NK-92 treated with Interleukin-12 subunit alpha and Interleukin-12 subunit beta, amount 100 ng/mL, for 24 hours (cell line): ENCODE measurements around the gene LRP1B.
"Not testable (repeated sequence)": the region's sequence is repeated elsewhere in the genome, so short reads cannot be mapped to it uniquely, and the experiment has no call there.

Experiments used
- DNase-seq: peaks from one replicate; lab custom pipeline; 2025; lab: John Stamatoyannopoulos, UW

LRP1B gene

DNA sequence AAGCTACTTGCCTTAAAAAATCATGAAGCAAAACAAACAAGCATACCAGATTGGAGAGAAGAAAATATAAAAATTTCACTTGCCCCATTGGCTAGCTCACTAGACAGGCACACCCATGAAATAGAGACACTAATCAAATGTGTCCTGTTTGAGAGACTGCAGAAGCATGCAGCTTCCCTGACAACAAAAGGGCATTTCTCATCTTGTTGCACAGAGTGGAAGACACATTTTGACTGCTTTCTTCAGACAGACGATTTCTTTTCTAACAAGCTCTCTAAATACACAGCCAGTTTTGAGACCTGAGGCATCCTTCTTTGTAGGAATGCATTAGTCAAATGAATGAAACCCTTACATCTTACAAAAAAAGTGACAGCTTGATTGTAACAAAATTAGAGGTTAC lies 1792.0 kb downstream of the LRP1B start:
- no peak for DNase-seq

DNA sequence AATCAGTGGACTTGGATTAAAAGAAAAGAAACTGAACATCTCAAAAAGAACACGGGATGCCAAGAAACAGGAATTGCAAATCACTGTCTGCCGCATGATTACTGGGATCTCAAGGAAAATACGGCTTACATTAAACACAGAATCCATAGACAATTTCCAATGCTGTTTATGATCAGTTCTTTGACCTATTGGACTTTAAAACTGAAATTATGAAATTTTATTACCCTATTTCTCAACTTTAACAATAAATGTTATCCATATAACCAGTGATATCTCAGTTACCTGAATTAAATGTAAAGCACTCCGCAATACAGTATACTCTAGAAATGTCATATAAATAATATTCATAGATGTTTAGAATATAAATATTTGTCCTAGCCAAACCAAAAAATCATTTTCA lies 1793.8 kb downstream of the LRP1B start:
- no peak for DNase-seq

DNA sequence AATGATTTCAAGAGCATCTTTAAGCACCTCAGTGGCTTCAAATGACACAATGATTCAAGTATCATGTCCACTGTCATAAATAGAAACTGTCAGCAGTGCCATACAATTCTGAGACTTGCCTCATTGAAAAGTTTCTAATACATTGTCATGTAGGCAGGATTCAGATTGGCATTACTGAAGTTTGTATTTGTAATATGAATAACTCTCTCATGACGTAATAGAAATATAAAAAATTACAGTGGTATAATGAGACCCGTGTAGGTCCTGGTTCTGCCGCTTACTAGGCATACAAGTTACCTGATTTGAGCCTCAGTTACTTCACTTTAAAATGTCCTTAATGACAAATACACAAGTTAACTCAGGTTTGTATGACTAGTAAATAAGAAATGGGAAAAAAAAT lies 1814.5 kb downstream of the LRP1B start:
- DNase-seq = no peak

DNA sequence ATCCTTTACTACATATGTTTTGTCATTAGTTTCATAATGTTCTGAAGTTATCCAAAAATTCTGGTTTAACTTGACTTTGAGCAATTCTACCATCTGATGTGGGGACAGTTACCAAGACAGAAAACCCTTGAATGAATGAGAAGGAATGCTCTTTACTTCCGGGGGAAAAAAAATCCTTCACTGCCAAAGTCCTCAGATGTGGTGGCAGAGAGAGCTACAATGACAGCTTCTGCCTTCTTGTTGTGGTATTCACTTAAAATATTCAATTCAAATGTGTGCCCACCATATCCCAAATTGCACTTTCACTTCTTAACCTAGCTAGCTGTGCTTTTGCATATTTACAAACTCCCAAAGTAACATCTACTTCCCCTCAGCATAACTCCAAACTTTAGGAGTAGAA lies 1818.9 kb downstream of the LRP1B start:
- no peak for DNase-seq

DNA sequence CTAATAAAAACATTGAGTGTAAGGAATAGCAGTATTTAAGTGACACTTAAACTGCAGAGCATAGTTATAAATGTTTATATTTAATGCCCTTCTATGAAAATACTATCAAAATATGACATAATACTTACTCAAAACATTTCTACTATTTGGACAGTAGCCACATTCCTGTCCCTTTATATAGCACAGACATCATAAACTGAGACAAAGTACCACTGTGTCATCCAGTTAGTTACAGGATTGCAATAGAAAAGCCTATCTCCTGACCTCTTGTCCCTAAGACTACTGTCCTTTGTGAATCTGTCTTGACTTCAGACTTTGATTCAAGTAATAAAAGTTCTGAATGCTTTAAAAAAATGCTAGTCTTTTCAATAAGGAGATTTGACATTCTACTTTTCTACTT lies 1822.1 kb downstream of the LRP1B start:
- no peak for DNase-seq

DNA sequence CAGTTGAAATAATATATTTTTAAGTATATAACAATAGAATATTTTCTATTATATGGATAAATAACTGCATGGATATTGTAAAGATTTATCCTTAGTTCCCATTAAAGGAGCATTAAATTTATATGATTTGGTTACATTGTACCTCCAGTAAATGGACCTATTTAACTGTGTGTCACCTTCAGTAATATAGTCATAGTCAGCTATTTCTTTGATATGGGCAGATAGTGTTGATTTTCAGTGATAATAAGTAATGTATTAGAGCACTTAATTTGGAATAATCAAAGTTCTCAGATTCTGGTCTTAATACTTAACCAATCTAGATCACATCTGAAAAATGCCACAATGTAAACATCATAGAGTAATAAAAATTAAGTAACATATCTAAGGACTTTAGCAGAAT lies 1823.3 kb downstream of the LRP1B start:
- DNase-seq = no peak

DNA sequence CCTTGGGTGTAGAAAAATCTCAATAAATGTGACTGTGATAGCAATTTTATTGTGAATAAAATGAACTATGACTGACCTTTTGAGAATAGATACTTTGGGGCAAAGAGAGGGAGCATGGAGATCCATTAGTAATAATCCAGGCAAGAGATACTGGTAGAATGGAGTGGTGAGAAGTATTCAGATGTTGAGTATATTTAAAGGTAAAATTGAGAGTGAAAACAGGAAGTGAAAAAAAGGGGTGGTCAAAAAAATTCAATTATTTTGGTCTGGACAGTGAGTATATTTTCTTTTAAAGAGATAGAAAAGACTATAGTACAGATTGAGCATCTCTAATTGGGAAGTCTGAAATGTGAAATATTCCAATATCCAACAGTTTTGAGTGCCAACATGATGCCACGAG lies 1835.0 kb downstream of the LRP1B start:
- no peak for DNase-seq

DNA sequence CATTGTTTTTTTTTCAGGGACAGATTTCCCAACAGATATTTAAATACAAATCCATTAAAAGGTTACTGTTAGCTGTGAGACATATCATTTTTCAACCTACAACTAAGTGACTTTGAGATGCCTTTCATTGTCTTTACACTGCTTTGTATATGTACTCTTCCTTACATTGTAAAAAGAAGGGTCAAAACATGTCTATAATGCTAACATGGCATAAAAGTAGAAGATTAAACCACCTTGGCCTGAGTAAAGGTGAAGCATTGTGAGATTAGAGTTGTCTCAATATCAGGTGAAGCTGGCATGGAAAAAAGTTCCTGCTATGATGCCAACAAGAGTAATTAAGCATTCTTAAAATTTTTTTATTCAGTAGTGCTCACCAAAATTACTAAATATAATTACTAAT lies 1842.1 kb downstream of the LRP1B start:
- no peak for DNase-seq

DNA sequence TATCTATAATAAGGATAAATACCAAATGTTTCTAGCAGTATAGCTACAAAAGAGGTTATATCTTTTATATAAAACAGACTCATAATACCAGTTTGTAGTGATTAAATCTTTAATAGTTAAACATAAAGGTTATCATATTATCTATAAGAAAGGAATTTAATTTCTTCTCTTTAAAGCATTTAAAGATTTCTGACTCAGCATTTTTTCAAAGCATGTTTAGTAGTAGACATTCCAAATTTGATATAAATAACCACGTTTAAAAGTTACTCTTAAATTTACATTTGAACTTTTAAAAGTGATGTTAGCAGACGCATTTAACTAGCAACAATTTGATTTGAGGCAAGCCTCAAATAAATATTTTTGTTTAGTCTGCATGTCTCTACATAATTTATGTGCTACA lies 1842.6 kb downstream of the LRP1B start:
- DNase-seq = no peak

DNA sequence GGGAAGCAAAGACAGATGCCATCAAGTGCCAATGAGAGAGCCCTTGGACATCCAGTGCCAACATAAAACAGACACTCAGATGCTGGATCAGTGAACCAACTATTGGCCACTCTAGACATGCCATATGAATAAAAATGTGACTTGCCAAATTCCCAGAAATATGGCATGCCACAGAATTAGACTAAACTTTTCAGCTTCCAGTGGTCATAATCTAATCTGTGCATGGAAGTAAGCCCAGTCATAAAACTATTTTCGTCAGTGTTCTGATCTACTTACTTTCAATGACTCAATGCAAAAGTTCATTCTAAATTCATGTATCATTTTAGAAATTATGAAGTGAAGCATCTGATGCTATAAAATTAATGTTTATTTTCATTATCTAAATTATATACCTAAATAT lies 1844.4 kb downstream of the LRP1B start:
- no peak for DNase-seq

DNA sequence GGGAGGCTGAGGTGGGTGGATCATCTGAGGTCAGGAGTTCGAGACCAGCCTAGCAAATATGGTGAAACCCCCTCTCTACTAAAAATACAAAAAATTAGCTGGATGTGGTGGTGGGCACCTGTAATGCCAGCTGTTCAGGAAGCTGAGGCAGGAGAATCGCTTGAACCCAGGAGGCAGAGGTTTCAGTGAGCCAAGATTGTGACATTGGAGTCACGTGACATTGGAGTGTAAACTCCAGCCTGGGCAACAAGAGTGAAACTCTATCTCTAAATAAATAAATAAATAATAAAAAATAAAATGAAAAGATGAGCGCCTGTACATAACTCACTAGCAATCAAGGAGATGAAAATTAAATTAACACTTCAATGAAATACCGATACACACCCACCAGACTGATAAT lies 1853.5 kb downstream of the LRP1B start:
- not testable (repeated sequence) for DNase-seq

DNA sequence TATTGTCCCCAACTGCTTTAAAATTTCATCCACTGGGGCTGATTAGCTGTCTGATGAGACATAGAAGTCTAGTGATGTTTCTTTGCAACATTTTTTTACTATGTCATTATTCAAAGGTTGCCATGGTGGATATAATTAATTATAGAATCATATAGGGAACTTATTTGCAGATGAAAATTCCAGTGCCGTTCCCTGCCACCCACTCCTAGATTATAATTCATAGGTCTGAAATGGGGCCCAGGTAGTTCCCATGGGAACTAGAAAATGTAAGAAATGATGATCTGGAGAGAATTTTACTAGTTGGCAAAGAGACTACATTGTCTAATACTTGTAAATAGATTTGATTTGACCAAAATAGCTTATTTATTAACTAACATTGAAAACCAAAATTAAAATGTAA lies 1854.2 kb downstream of the LRP1B start:
- DNase-seq = no peak

DNA sequence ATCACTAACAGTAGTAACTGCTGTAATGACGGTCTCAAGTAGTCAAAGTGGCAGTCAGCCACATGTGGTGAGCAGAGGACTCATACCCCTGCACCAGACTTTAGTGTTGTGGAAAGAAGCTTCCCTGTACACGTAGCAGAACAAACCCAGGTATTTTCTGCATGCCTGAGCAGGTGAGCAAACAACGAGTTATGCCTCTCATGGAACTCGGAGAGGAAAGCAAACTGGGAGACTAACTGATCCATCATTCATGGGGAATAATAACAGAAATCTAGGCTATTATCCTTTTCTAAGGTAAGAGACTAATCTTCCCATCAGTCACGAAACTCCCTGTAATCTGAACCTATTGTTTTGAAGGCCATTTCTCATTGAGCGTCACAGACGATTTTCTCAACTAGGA lies 1855.4 kb downstream of the LRP1B start:
- no peak for DNase-seq

DNA sequence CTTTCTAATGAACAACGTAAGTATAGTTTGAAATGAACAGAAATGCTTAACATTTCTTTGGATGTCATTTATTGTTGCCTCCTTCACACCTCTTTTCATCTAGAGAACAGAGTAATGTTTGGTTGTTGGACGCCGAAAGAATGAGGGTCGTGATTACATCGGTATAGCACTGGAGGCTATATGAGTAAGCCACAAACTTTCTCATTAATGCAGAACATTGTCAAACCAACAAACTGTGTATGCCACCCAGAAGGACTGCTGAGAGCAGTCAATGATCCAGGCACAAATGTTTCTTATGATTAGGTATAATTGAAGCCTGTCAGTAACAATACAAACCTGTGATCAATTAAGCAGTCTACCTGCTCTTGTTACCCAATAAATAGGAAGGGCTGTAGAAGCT lies 1855.9 kb downstream of the LRP1B start:
- no peak for DNase-seq

DNA sequence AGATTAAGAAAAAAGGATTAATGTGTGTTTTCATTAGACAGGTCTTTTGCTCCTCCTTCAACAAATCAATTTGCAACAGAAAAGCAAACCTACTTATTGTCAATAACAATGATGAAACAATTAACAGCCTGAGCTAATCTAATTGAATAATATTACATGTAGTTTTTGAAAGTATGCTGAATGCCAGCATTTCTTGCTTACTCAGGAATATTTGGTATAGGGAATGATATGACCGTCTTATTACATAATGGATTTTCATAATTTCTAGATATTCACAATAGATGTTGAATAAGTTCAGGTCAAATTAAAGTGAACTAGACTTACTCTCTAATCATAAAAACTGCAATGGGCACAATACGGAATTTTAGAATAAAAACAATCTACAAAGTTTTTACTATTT lies 1856.9 kb downstream of the LRP1B start:
- DNase-seq = no peak

DNA sequence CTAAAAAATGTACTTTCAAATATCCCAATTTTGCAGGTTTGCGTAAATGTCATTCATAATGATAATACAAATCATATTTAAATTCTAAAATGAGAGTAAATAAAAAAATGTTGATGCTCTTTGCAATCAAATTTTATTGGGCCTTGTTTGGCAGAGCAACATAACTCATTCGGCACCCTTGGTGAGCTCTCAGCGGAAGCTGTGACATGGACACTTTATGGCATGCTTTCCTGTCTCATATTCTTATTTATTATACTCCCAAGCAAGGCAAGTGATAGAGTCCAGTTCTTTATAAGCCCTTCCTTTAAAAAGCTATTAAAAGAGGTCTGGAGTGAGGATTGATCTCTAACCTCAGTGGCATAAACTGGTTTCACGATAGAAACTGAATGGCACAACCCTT lies 1857.4 kb downstream of the LRP1B start:
- DNase-seq = no peak

DNA sequence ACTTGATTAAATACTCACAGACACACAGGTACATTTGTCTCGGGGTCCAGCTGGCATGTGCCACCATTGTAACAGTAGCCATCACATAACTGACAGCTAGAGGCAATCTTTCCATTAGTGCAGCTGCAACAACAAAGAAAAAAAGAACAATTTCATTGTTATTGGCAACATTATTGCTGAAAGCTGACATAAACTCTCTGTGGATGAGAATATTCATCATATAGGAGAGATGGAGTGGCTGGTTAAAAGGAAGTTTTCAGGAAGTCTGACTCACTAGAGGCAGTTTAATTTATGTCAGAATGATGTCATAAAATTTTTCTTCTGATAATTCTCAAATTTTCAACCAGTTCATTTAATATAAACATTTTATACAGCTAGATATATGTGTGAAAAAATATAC lies 1860.6 kb downstream of the LRP1B start:
- no peak for DNase-seq

DNA sequence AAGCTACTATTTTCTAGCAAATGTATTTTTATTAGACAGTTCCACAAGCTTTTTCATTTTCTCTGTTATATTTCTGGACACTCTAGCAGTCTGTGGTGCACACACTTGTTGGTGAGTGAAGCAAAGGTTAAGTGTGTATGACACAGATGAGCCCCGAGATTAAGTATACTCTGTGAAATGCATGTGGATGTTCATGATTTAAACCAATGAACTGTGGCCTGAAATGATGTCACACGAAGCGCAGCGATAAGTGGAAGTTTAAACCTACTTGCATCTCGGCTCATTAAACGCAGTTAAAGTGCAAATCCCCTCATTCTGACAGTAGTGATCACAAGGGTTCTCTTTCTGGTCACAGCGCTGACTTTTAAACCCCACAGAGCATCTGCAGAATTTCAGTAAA lies 1861.8 kb downstream of the LRP1B start:
- DNase-seq = no peak

DNA sequence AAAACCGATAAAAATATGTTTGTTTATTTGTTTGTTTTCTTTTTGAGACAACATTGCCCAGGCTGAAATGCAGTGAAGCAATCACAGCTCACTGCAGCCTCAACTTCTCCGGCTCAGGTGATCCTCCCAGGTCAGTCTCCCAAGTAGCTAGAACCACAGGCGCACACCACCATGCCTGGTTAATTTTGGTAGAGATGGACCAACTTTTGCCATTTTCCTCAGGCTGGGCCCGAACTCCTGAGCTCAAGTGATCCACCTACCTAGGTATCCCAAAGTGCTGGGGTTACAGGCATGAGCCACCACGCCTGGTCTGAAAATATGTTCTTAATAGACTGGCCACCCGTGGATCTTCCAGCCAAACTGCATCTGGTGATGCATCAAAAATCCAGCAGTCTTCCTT lies 1867.9 kb downstream of the LRP1B start:
- no peak for DNase-seq

DNA sequence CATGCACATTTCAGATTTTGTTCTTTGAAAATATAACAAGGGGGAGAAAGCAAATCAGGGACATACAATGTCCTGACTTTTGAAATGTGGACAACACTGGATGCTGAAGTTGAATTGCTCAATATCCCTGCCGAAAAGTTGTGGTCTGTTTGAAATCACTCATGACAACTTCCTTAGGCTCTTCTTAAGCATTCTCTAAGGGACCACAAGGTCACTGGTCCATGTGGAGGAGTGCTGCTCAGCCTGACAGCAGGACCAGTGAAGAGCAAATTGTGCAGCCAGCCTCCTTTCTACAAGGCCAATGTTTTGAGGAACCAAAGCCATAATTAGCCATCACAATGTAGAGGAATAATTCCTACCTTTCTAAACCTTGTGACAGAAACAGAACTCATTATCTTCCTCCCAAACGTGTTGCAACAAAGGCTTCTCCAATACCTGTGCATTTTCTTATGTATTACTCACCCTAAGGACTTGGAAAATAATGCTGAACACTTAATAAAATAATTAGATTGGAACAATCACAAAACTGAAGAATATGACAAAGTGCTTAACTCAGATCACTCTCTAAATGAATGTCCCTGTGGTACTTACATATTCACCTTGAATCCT lies 1873.0 kb downstream of the LRP1B start:
- no peak for DNase-seq

DNA sequence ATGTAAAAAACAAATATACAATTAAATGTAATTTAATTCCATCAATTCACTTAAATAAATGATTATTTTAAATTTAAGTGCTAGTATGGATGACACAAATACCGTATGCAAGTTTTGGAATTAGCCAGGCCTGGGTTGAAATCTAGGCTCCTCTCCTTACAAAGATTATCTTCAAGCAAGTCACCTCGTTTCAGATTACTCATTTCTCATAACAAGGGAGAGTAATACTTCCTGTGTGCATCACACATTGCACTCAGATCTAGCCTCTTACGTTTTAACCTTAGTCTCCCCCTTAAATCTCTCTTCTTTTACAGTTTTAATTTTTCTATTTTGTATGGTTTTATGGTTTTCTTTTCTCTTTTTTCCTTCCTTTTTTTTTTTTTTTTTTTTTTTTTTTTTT lies 1874.7 kb downstream of the LRP1B start:
- DNase-seq = no peak

DNA sequence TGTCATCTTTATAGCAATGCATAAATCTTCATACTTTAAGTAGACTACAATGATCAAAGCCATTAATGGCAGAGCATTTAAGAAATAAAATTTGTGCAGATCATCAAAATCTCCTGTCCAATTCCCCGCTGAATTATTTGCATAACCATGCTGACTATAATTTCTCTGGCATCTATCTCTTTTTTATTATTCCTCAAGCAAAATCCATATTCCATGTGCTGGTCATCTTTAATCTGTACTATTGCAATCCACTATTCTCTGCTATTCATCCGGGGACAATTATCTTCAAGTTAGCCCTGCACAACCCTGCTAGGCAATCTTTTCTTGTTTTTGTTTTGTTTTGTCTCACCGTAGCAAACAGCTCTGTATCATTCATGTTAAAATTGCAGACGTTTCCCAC lies 1881.0 kb downstream of the LRP1B start:
- DNase-seq = no peak

DNA sequence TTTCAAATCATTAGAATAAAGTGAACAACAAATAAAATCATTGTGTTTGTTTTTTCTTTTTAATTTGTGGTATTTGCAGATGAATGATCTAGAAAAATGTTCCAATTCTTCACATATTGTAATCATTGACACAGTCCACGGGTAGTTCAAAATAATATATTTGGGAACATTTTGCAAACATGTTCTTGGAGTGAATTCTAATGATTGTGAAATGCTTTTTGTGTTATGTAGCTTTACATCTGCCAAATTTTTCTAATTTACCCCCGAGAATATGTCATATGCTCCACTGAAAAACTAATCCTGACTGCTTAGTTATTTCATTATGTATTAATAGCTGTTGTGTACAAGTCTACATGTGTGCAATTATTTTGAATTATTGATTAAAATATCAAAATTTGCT lies 1882.2 kb downstream of the LRP1B start:
- no peak for DNase-seq

DNA sequence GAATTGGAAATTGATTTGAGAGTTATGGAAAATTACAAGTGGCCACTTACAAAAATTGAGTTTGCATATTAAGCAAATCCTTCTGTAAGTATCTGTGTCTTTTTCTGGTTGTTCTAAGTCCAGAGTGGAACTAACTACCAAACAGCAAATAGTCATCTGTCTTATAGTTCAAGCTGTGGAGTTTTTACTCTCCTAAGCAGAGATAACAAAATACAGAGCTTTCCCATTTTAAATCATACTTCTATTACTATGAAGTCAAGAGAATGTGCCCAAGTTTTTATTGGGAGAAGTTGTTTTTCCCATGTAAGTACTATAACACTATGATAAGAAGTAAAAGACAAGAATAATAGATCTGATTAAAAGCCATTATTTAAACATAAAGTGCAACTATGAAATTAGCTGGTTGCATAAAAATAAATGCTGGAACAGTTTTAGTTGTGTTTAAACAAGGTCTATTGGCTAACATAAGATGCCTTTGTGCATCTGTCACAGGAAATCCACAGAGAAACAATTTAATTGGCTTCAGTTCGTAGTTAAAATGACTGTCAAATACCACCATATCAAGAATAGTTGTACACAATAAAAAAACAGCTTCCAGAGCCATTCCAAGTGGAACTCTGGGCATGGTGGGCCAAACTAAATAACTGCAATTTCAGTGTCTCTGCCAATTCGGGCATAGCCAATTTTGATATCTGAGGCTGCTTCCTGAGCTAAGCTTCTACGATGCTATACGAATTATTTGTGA lies 1883.2 kb downstream of the LRP1B start:
- no peak for DNase-seq
